MM.1S (cell line): ENCODE results near the gene ACTR1B.

Experiments used
- EZH2 ChIP-seq: fragments of 300-600 bp; sonication (generic); optimal IDR thresholded peaks from 2 replicates; pipeline ENCODE3; 2017; ENCODE audit warnings: low read depth, mild to moderate bottlenecking, antibody characterized with exemption, low read length, mixed read lengths
- EZH2phosphoT487 ChIP-seq: fragments of 300-600 bp; sonication (generic); IDR thresholded peaks from 2 replicates; pipeline ENCODE4 v1.6.1; 2018; ENCODE audit warnings: antibody characterized with exemption, low read length
- TF ChIP-seq, protein P1 (sequence below): fragments of 300-600 bp; sonication (generic); IDR thresholded peaks from 2 replicates; pipeline ENCODE4 v1.5.1; 2016; ENCODE audit warnings: antibody characterized with exemption, low read length, mixed read lengths

DNA sequence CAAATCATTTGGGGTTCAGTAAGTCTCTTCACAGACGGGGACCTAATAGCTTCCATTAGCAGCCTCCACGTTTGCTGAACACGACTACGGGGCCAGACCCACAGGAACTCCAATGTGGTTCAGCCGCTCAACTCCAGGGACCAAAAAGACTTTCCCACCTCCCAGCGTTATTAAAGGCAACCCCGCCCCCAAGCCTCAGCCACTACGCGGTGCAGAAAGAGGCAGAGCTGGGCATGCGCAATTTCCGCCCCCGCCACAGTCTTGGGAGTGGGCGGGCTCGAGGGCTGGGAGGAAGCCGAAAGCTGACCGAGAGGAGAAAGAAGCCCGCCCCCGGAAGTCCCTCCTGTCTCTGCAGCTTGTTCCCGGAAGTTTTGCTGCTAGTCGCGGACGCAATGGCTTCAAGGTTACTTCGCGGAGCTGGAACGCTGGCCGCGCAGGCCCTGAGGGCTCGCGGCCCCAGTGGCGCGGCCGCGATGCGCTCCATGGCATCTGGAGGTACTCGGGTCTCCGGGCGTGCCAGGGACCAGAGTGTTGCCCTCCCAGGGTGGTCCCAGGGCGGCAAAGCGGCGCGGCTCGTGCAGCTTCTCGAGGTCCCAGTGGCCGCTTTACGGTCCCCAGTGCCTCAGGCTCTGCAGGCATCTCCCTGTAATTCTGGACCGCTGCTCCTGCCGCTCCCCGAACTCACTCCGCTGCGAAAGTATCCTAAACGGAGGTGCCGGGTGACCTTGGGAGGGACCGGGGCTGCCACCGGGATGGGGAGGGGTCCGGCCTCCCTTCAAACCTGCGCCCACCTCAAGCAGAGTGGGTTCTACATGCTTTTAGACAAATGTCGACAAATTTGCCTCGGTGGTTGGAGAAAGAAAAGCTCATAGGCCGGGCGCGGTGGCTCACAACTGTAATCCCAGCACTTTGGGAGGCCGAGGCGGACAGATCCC is 17.9 kb downstream of the ACTR1B start, which contains the start of gene COX5B:
- TF ChIP-seq, protein P1, sequence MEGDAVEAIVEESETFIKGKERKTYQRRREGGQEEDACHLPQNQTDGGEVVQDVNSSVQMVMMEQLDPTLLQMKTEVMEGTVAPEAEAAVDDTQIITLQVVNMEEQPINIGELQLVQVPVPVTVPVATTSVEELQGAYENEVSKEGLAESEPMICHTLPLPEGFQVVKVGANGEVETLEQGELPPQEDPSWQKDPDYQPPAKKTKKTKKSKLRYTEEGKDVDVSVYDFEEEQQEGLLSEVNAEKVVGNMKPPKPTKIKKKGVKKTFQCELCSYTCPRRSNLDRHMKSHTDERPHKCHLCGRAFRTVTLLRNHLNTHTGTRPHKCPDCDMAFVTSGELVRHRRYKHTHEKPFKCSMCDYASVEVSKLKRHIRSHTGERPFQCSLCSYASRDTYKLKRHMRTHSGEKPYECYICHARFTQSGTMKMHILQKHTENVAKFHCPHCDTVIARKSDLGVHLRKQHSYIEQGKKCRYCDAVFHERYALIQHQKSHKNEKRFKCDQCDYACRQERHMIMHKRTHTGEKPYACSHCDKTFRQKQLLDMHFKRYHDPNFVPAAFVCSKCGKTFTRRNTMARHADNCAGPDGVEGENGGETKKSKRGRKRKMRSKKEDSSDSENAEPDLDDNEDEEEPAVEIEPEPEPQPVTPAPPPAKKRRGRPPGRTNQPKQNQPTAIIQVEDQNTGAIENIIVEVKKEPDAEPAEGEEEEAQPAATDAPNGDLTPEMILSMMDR: no peak
- TF ChIP-seq EZH2: no peak
- TF ChIP-seq EZH2phosphoT487: no peak
